TTC549 (cell line): ENCODE measurements around the gene GALNT18.

Source experiments
- FAIRE-seq: peaks from 2 replicates; lab custom pipeline; 2012; peaks lifted over from hg19 to GRCh38; lab: Jason Lieb, UNC

Gene GALNT18

GRCh38 chr11:11494348-11494747 lies 127.5 kb downstream of the GALNT18 start:
- no peak for FAIRE-seq

GRCh38 chr11:11493698-11494097 lies 128.1 kb downstream of the GALNT18 start:
- FAIRE-seq = no peak

DNA sequence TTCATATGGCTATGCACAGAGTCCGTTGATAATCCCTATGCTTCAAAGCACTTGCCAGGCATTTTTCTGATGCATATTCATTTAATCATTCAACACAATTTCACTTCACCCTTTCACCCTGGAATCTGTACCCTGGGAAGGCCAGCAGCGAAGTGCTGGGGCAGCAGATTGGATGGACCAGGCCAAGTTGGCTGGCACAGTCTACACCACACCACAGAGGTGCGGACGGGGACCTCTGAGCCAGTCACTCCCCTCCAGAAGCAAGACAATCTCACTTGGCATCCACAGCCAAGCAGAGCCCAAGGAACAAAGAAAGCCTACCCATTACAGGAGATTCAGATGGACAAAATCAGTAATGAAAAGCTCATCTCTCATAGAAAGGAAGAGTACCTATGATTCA lies 130.2 kb downstream of the GALNT18 start:
- FAIRE-seq = no peak

GRCh38 chr11:11491014-11491413 lies 130.8 kb downstream of the GALNT18 start:
- FAIRE-seq = no peak

DNA sequence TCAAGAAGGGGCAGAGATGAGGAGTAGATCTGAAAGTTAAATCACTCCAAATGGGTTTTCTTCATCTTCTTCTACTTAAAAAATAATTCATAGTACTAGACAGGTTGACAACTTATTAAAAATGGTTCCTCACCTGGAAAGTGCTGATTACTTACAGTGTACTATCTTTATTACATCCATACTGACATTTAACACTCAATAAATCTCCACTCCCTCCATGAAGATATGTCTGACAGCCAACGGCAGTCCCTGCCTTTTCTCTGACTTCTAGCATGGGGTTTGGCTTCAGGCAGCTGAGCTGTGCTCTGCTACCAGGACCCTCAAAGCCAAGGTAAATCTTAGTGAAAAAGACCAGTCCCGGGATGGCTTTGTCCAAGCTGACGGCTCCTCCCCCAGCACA lies 135.4 kb downstream of the GALNT18 start:
- no peak for FAIRE-seq

DNA sequence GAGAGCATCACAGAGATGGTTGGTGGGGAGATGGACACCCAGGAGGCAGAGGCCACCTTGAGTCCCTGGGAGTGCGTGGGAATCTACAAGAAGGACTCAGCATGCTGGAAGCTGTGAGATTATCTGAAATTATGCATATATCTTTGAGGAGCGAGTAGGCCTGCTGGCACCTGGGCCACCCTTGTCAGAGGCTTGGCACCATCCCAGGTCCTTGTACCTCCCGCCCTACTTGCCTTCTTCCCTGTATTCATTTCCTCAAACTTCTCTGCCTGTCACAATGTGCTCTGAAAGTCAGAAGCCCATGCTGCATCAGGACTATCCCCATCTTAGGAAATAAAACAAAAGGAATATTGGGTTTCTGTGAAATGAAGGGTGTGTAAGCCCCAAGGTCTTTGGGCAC lies 135.8 kb downstream of the GALNT18 start:
- no peak for FAIRE-seq

- no peak for FAIRE-seq
Observed at GRCh38 chr11:11483627-11484026, 138.2 kb downstream of the GALNT18 start.

DNA sequence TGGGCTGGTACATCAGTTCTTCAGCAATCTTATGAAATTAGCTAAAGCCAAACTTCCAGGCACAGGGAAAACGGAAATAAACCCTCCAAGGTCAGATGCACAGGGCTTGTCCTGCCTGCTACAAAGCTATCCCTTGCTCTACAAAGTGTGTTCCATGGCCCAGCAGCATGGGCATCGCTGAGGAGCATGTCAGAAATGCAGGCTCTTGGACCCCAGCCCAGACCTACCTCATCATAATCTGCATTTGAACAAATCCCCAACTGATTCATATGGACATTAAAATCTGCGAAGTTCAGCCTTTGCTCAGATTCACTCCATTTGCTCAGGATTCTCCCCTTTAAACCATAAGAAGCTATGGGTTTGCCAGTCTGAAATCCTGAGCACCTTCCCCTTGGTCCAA lies 139.1 kb downstream of the GALNT18 start:
- no peak for FAIRE-seq

GRCh38 chr11:11481371-11481770 lies 140.4 kb downstream of the GALNT18 start:
- no peak for FAIRE-seq

DNA sequence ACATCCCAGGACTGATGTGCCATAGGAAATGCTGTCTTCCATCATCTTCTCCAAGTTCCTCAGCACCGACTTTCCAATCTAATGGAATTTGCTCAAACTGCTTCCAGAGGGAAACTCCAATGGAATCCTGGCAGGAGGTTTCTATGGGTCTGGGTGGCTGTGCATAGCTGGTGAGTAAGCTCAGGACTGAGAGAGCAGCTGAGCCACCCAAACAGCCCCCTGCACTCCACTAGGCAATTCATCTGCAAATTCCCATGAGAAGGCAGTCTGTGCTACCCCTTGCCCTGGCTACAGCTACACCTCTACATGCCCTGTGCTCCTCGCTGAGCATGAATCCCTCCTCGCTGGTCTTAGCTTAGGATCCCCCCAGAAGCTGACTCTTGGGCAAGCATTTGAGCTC lies 140.8 kb downstream of the GALNT18 start:
- no peak for FAIRE-seq

- FAIRE-seq = no peak
Observed at GRCh38 chr11:11478687-11479086, 143.1 kb downstream of the GALNT18 start.

GRCh38 chr11:11477695-11478420 lies 143.9 kb downstream of the GALNT18 start:
- no peak for FAIRE-seq

- FAIRE-seq = no peak
Observed at GRCh38 chr11:11476971-11477645, 144.7 kb downstream of the GALNT18 start.

GRCh38 chr11:11476499-11476898 lies 145.3 kb downstream of the GALNT18 start:
- no peak for FAIRE-seq

DNA sequence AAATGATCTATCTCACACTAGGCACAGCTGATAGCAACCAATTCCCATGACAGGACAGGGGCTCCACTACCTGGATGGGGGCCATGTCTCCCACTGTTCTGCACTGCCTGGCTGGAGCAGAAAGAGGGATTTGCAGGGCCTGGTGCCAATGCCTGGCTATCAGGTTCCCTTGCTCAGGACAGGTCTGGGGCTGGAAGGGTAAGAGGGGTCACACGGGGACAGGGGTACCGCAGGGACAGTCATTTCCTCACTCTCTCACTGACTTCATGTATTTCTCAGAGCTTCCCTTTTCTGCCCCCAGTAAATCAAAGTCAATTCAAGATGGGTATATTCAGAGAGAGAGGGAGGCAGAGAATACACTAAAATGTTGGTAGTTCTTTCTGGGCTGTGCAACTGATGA lies 149.7 kb downstream of the GALNT18 start:
- FAIRE-seq = no peak

- no peak for FAIRE-seq
Observed at GRCh38 chr11:11471201-11471600, 150.6 kb downstream of the GALNT18 start.

DNA sequence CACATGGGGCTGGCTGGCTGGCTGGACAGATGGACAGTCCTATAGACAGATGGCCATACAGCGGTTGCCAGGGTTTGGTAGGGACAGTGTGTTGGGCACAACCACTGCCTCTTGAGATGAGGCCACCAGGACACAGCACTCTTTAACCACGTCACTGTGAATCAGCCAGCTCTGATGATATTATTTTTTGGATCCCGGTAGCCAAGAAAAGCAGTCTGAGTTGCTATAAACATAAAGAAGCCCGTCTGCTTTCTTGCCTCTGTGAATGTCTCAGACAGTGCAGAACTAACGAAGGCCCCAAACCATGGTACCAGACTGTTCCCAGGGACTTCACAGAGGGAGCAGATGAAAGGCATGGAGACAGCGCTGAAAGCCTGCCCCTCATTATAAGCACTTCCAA lies 152.9 kb downstream of the GALNT18 start:
- no peak for FAIRE-seq

GRCh38 chr11:11467312-11467711 lies 154.5 kb downstream of the GALNT18 start:
- FAIRE-seq = no peak

DNA sequence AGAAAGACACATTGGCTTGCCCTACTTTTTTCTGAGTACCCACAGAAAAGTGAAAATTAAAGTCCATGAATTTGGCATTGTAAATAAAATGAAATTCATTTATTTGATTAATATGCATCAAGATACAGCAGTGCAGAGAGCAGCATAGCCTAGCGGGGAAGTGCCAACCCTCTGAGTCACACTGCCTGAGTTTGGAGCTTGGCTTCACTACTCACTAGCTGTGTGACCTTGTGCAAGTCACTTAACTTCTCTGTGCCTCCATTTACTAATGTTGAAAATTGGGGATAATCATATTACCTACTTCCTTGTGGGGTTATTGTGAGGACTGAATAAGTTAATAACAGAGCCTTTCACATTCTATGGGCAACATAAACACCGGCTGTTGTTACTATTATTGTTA lies 157.2 kb downstream of the GALNT18 start:
- no peak for FAIRE-seq

DNA sequence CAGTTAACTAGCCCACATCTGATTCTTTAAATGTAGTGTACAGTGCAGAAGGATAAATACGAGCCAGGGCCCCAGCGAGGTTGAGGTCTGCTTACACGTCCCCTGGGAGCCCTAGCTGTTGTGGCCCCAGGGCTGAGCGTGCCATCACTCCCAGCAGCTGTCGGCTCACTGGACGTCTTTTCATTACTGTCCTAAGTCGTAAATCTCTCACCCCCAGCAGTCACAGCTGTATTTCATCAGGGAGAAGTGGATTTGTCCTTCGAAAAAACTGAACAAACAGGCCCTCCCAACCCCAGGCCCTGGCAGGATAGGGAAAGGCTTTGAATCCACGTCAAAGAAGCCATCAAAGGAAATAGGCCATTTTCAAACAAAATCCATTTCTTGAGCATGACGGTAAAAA lies 158.4 kb downstream of the GALNT18 start:
- no peak for FAIRE-seq

DNA sequence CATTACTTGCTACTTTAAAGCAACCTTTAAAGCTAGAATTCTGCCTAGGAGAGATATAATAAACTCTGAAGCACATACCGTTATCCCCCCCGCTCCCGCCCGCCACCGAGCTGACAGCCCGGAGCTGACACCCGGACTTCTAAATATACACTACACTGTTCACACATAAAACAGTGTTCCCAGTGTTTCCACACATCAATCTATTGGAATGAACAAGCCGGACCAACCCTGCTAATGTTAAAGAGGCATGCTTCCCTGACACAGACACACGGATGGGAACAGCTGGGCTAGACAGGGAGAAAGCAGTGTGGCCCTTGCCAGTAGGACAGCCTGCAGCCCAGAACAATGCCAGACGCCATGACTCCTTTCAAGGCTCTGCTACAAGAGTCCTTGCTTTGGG lies 160.3 kb downstream of the GALNT18 start:
- FAIRE-seq = no peak

DNA sequence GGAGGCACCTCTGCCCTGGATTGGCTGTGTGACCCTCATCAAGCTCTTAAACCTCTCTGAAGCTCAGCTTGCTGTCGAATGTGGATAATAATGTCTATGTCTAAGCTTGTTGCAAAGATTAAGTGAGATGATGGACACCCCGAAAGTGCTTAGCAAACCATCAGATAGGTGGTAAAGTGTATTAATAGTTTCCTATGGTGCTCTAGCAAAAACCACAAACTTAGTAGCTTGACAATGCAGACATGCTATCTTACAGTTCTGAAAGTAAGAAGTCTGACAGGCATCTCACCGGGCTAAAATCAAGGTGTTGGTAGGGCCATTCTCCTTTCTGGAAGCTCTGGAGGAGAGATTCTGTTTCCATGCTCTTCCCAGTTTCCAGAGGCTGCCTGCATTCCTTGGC lies 162.2 kb downstream of the GALNT18 start:
- FAIRE-seq = no peak

GRCh38 chr11:11458485-11458884 lies 163.3 kb downstream of the GALNT18 start:
- no peak for FAIRE-seq

DNA sequence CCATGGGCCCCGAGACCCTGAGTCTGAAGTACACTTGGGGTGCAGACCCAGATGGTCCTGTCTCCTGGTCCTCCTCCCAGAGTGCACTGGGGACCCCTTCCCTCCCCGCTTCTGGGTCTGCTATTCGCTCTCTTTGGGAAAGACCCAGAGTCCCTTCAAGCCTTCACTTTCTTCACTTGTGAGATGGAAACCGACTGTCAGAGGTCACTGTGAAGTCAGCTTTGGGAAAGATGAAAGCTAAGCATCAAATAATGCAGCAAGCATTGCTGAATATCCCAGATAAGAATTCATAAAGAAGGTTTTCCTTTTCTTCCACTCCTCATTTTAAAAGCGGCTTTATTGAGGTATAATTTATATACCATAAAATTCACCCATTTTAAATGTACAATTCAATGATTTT lies 163.8 kb downstream of the GALNT18 start:
- no peak for FAIRE-seq
